ENCODE measurements around the gene KCTD3.

DNA sequence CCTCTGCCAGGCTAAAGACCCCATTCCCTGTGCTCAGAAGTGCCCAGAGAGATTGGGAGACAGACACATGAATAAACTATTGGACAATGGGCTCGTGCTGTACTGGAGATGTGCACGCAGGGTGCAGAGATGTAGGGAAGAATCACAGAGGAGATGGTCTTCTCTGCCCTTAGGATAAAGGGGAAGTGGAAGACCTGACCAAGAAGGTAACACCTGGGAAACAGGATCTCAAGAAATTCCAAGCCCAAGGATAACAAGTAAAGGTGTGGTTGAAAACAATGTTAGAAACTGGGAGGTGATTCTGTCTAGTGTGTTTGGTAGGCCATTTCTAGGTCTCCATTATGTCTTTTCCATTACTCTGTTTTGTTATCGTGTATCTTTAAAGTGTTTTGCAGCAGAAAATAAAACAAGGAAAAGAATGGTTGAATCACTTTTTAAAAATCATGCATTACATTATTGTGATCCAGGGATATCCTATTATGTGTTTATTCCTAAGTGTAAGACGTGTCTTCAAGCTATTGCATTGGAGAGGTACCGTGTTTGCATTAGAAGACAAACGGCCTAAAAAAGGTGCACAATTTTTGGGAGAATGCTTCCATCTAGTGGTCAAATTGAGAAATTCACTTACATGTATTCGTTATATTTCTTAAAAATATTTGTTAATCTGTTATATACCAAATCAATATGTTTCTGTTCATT is 40.8 kb upstream of the KCTD3 start:
- TF ChIP-seq, protein P1, sequence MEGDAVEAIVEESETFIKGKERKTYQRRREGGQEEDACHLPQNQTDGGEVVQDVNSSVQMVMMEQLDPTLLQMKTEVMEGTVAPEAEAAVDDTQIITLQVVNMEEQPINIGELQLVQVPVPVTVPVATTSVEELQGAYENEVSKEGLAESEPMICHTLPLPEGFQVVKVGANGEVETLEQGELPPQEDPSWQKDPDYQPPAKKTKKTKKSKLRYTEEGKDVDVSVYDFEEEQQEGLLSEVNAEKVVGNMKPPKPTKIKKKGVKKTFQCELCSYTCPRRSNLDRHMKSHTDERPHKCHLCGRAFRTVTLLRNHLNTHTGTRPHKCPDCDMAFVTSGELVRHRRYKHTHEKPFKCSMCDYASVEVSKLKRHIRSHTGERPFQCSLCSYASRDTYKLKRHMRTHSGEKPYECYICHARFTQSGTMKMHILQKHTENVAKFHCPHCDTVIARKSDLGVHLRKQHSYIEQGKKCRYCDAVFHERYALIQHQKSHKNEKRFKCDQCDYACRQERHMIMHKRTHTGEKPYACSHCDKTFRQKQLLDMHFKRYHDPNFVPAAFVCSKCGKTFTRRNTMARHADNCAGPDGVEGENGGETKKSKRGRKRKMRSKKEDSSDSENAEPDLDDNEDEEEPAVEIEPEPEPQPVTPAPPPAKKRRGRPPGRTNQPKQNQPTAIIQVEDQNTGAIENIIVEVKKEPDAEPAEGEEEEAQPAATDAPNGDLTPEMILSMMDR (IDR thresholded peaks at IDR 0.05): peak; percentile 64 to 77 (median 72)
- TF ChIP-seq POLR2A (IDR thresholded peaks at IDR 0.05) (no peak), POLR2AphosphoS5 (IDR thresholded peaks at IDR 0.05) (no peak)
